Gastroesophageal sphincter (tissue), 3 donors: ENCODE measurements around the gene KIF3C.

Experiments used
- EP300 ChIP-seq: sonication (generic); formaldehyde crosslinking; IDR thresholded peaks from one replicate; pipeline ENCODE4 v1.6.1; 2017; ENCODE audit warnings: antibody characterized with exemption, mild to moderate bottlenecking
- POLR2A ChIP-seq, 2 donors: fragments of 450-650 bp; IDR thresholded peaks; one replicate each; pipeline ENCODE4 v1.6.1; 2017; ENCODE audit warnings: antibody characterized with exemption in 2 of 2, mild to moderate bottlenecking in 2 of 2, moderate library complexity in 1 of 2
- POLR2AphosphoS5 ChIP-seq: sonication (generic); formaldehyde crosslinking; IDR thresholded peaks from one replicate; pipeline ENCODE4 v1.6.1; 2017; ENCODE audit warnings: antibody characterized with exemption
- TF ChIP-seq, protein P1 (sequence below), 4 experiments: fragments of 200-600 bp in 2 of 4; fragments of 450-650 bp in 2 of 4; sonication (generic) in 1 of 4; IDR thresholded peaks; one replicate each; pipeline ENCODE4 v1.5.1; 2017 to 2019; ENCODE audit warnings: antibody characterized with exemption in 4 of 4, mild to moderate bottlenecking in 2 of 4, moderate library complexity in 2 of 4

GRCh38 chr2:25933622-25934021 lies 48.7 kb downstream of the KIF3C start:
- TF ChIP-seq EP300 (no peak), POLR2AphosphoS5 (no peak), POLR2A (IDR thresholded peaks at IDR 0.05) (no peak)
- TF ChIP-seq, protein P1, sequence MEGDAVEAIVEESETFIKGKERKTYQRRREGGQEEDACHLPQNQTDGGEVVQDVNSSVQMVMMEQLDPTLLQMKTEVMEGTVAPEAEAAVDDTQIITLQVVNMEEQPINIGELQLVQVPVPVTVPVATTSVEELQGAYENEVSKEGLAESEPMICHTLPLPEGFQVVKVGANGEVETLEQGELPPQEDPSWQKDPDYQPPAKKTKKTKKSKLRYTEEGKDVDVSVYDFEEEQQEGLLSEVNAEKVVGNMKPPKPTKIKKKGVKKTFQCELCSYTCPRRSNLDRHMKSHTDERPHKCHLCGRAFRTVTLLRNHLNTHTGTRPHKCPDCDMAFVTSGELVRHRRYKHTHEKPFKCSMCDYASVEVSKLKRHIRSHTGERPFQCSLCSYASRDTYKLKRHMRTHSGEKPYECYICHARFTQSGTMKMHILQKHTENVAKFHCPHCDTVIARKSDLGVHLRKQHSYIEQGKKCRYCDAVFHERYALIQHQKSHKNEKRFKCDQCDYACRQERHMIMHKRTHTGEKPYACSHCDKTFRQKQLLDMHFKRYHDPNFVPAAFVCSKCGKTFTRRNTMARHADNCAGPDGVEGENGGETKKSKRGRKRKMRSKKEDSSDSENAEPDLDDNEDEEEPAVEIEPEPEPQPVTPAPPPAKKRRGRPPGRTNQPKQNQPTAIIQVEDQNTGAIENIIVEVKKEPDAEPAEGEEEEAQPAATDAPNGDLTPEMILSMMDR (IDR thresholded peaks at IDR 0.05), result no peak
